BLaER1 treated with 17β-estradiol and CSF1 and Interleukin-3, amounts not matched to agents 10 nM and 100 nM (cell line): Measurements from ENCODE around the gene NOL4L.
A peak's percentile ranks its signal among the peaks of the same experiment; 100 is the strongest.

Experiments
- H3K27ac ChIP-seq, 11 experiments: shearing (Covaris generic); formaldehyde crosslinking; 2 replicates each; pipeline ENCODE4 v1.8.1; 2022
- H3K27me3 ChIP-seq, 11 experiments: shearing (Covaris generic); formaldehyde crosslinking; 2 replicates each; pipeline ENCODE4 v1.8.1; 2022
- H3K36me3 ChIP-seq, 11 experiments: shearing (Covaris generic); formaldehyde crosslinking; 2 replicates each; pipeline ENCODE4 v1.8.1; 2022
- H3K4me1 ChIP-seq, 10 experiments: shearing (Covaris generic); formaldehyde crosslinking; 2 replicates each; pipeline ENCODE4 v1.8.1; 2022
- H3K4me2 ChIP-seq, 11 experiments: shearing (Covaris generic); formaldehyde crosslinking; 2 replicates each; pipeline ENCODE4 v1.8.1; 2022
- H3K4me3 ChIP-seq, 10 experiments: shearing (Covaris generic); formaldehyde crosslinking; 2 replicates each; pipeline ENCODE4 v1.8.1; 2022
- H3K9ac ChIP-seq, 11 experiments: shearing (Covaris generic); formaldehyde crosslinking; 2 replicates each; pipeline ENCODE4 v1.8.1; 2022
- H3K9me3 ChIP-seq, 11 experiments: shearing (Covaris generic); formaldehyde crosslinking; replicated peaks in 1 of 11; 2 replicates each; pipeline ENCODE4 v1.8.1; 2022
- H4K20me1 ChIP-seq, 11 experiments: shearing (Covaris generic); formaldehyde crosslinking; 2 replicates each; pipeline ENCODE4 v1.8.1; 2022
- Cebpa-rat ChIP-seq, 11 experiments: shearing (Covaris generic); IDR thresholded peaks; 2 replicates each; pipeline ENCODE4 v1.8.1; 2022

NOL4L gene

GRCh38 chr20:32521780-32522525 lies 63.2 kb downstream of the NOL4L start:
- Histone ChIP-seq H3K27ac (peak overlapping the region in 1 of 11 experiments; percentile 8; a peak in 2 of 22 replicates), H3K4me2 (peak overlapping the region; percentile 28 to 94 (median 89)), H4K20me1 (peaks cover 3 to 56% (median 21%) of the 10 kb centered on the region in 11 experiments; a peak in 17 of 22 replicates), H3K9me3 (no peaks in the 10 kb centered on the region), H3K27me3 (no peaks in the 10 kb centered on the region), H3K4me3 (no peak overlapping the region), H3K36me3 (peaks cover 11 to 35% (median 20%) of the 10 kb centered on the region in 11 experiments; a peak in 16 of 22 replicates), H3K9ac (peak overlapping the region in 7 of 11 experiments; percentile 4 to 41 (median 26); a peak in 4 of 22 replicates), H3K4me1 (peaks cover 66 to 100% (median 99%) of the 10 kb centered on the region in 10 experiments)
- TF ChIP-seq Cebpa-rat (IDR thresholded peaks at IDR 0.05) = no peak

GRCh38 chr20:32520927-32521203 lies 64.3 kb downstream of the NOL4L start:
- Histone ChIP-seq H3K9me3 (no peaks in the 10 kb centered on the region), H4K20me1 (peaks cover 3 to 51% (median 21%) of the 10 kb centered on the region in 11 experiments; a peak in 17 of 22 replicates), H3K36me3 (peaks cover 15 to 42% (median 25%) of the 10 kb centered on the region in 11 experiments; a peak in 17 of 22 replicates), H3K27ac (no peak overlapping the region), H3K4me1 (peaks cover 62 to 100% (median 99%) of the 10 kb centered on the region in 10 experiments), H3K4me2 (peak overlapping the region in 8 of 11 experiments; percentile 42 to 90 (median 84); a peak in 16 of 22 replicates), H3K27me3 (no peaks in the 10 kb centered on the region), H3K9ac (peak overlapping the region in 3 of 11 experiments; percentile 27 to 46 (median 41); a peak in 3 of 22 replicates), H3K4me3 (no peak overlapping the region)
- TF ChIP-seq Cebpa-rat (IDR thresholded peaks at IDR 0.05) = no peak

GRCh38 chr20:32519381-32519730 lies 65.8 kb downstream of the NOL4L start:
- Histone ChIP-seq H3K4me3 (no peak overlapping the region), H3K27me3 (no peaks in the 10 kb centered on the region), H4K20me1 (peaks cover 3 to 44% (median 21%) of the 10 kb centered on the region in 11 experiments; a peak in 17 of 22 replicates), H3K27ac (no peak overlapping the region), H3K36me3 (peaks cover 16 to 51% (median 32%) of the 10 kb centered on the region in 11 experiments; a peak in 17 of 22 replicates), H3K4me1 (peaks cover 47 to 100% (median 98%) of the 10 kb centered on the region in 10 experiments), H3K9me3 (no peaks in the 10 kb centered on the region), H3K9ac (no peak overlapping the region; a peak in 1 of 22 replicates), H3K4me2 (peak overlapping the region in 8 of 11 experiments; percentile 22 to 90 (median 84); a peak in 12 of 22 replicates)
- no peak for TF ChIP-seq Cebpa-rat (IDR thresholded peaks at IDR 0.05)

- Histone ChIP-seq H4K20me1 (peaks cover 3 to 41% (median 20%) of the 10 kb centered on the region in 11 experiments; a peak in 17 of 22 replicates), H3K4me3 (no peak overlapping the region), H3K27ac (no peak overlapping the region), H3K36me3 (peaks cover 16 to 51% (median 32%) of the 10 kb centered on the region in 11 experiments; a peak in 17 of 22 replicates), H3K27me3 (no peaks in the 10 kb centered on the region), H3K9me3 (no peaks in the 10 kb centered on the region), H3K4me2 (peak overlapping the region in 10 of 11 experiments; percentile 25 to 90 (median 77); a peak in 16 of 22 replicates), H3K9ac (peak overlapping the region in 3 of 11 experiments; percentile 2 to 25 (median 16); a peak in 3 of 22 replicates), H3K4me1 (peaks cover 41 to 100% (median 97%) of the 10 kb centered on the region in 10 experiments)
- no peak for TF ChIP-seq Cebpa-rat (IDR thresholded peaks at IDR 0.05)
Measured at GRCh38 chr20:32518593-32519380, 66.3 kb downstream of the NOL4L start.

GRCh38 chr20:32517914-32518592 lies 67.1 kb downstream of the NOL4L start:
- H3K36me3 ChIP-seq = peaks cover 16 to 51% (median 34%) of the 10 kb centered on the region in 11 experiments; a peak in 17 of 22 replicates
- H3K9me3 ChIP-seq = no peaks in the 10 kb centered on the region
- no peak for TF ChIP-seq Cebpa-rat (IDR thresholded peaks at IDR 0.05)
- H3K4me2 ChIP-seq = peak overlapping the region; percentile 41 to 90 (median 75); a peak in 17 of 22 replicates
- no peaks in the 10 kb centered on the region for H3K27me3 ChIP-seq
- peaks cover 34 to 100% (median 97%) of the 10 kb centered on the region in 10 experiments for H3K4me1 ChIP-seq
- H4K20me1 ChIP-seq = peaks cover 1 to 33% (median 13%) of the 10 kb centered on the region in 11 experiments; a peak in 16 of 22 replicates
- peak overlapping the region in 3 of 11 experiments; percentile 5 to 25 (median 16); a peak in 3 of 22 replicates for H3K9ac ChIP-seq
- H3K4me3 ChIP-seq = no peak overlapping the region
- 0 out of 22 replicates have a peak overlapping the region, but pooled peaks of 1 of the 11 experiments have one; percentile 40 for H3K27ac ChIP-seq

- Histone ChIP-seq H3K9ac (peak overlapping the region in 6 of 11 experiments; percentile 5 to 31 (median 24); a peak in 4 of 22 replicates), H3K27me3 (no peaks in the 10 kb centered on the region), H3K4me2 (peak overlapping the region; percentile 41 to 90 (median 75)), H3K4me1 (peaks cover 28 to 100% (median 97%) of the 10 kb centered on the region in 10 experiments), H4K20me1 (peaks cover 0 to 28% (median 7%) of the 10 kb centered on the region in 11 experiments; a peak in 16 of 22 replicates), H3K4me3 (no peak overlapping the region), H3K36me3 (peaks cover 16 to 51% (median 34%) of the 10 kb centered on the region in 11 experiments; a peak in 17 of 22 replicates), H3K9me3 (no peaks in the 10 kb centered on the region), H3K27ac (peak overlapping the region in 5 of 11 experiments; percentile 11 to 52 (median 40); a peak in 6 of 22 replicates)
- TF ChIP-seq Cebpa-rat (IDR thresholded peaks at IDR 0.05) = no peak
Measured at GRCh38 chr20:32517518-32517873, 67.6 kb downstream of the NOL4L start.

- Histone ChIP-seq H4K20me1 (peaks cover 0 to 21% (median under 1%) of the 10 kb centered on the region in 11 experiments; a peak in 12 of 22 replicates), H3K27ac (peak overlapping the region in 6 of 11 experiments; percentile 11 to 52 (median 38); a peak in 10 of 22 replicates), H3K4me2 (peak overlapping the region; percentile 41 to 90 (median 75)), H3K4me3 (no peak overlapping the region), H3K9ac (peak overlapping the region in 8 of 11 experiments; percentile 5 to 31 (median 20); a peak in 8 of 22 replicates), H3K4me1 (peaks cover 23 to 100% (median 96%) of the 10 kb centered on the region in 10 experiments), H3K27me3 (no peaks in the 10 kb centered on the region), H3K9me3 (no peaks in the 10 kb centered on the region), H3K36me3 (peaks cover 16 to 51% (median 34%) of the 10 kb centered on the region in 11 experiments; a peak in 17 of 22 replicates)
- no peak for TF ChIP-seq Cebpa-rat (IDR thresholded peaks at IDR 0.05)
Measured at GRCh38 chr20:32516583-32517517, 68.3 kb downstream of the NOL4L start.
